ENCODE results near the gene KRTAP5-2. TPM values are rescaled to one million over a fixed set of nuclear protein-coding genes. Genes with fewer than 3 reads are reported as not detected.
"Not testable (repeated sequence)": the region's sequence is repeated elsewhere in the genome, so short reads cannot be mapped to it uniquely, and the experiment has no call there.

Gene KRTAP5-2
- total RNA-seq, result not detected

- peaks cover 0 to 22% of the 10 kb centered on the region in 2 donors for H3K27me3 ChIP-seq
- no peak within 1 kb of the TSS for H3K27ac ChIP-seq
Observed at GRCh38 chr11:1597994-1598380, at the start of gene KRTAP5-2. Gene KRTAP5-2 (minus strand): TSS chr11:1598294. CDS start chr11:1598250, 44 bp downstream.

GRCh38 chr11:1646540-1646939 is 48.4 kb upstream of the KRTAP5-2 start:
- H3K9me3 ChIP-seq; H3K4me3 ChIP-seq; H3K27me3 ChIP-seq; H3K27ac ChIP-seq; DNase-seq (ENCODE audit: low spot score in 2 of 2); H3K4me1 ChIP-seq; H3K36me3 ChIP-seq: not testable (repeated sequence)
- 82 to 88% methylated on average over 10 of the region's 10 CpGs for WGBS, 2 donors

More at GRCh38 chr11:1597994-1598380, at the start of gene KRTAP5-2:
- H3K36me3 ChIP-seq, result no peaks in the 10 kb centered on the region
- H3K4me3 ChIP-seq, result no peak within 1 kb of the TSS
- H3K9me3 ChIP-seq, result no peaks in the 10 kb centered on the region
- H3K4me1 ChIP-seq, result no peaks in the 10 kb centered on the region
- TF ChIP-seq EP300 (IDR thresholded peaks at IDR 0.05) (no peak), CTCF (IDR thresholded peaks at IDR 0.05) (no peak), POLR2A (IDR thresholded peaks at IDR 0.05) (no peak)
- no peak for DNase-seq (ENCODE audit: low spot score in 2 of 2)
- 70% methylated on average over 1 of the region's 4 CpGs; no CpG with 5 or more reads in 1 of the 2 donors for WGBS, 2 donors

GRCh38 chr11:1645357-1645821 is 47.3 kb upstream of the KRTAP5-2 start:
- H3K4me3 ChIP-seq, result no peak overlapping the region
- H3K36me3 ChIP-seq, result no peaks in the 10 kb centered on the region
- H3K9me3 ChIP-seq, result no peaks in the 10 kb centered on the region
- H3K27me3 ChIP-seq, result peaks cover 0 to 6% of the 10 kb centered on the region in 2 donors
- H3K27ac ChIP-seq, result no peak overlapping the region
- H3K4me1 ChIP-seq, result no peaks in the 10 kb centered on the region
- no peak for DNase-seq (ENCODE audit: low spot score in 2 of 2)
- 80 to 87% methylated on average over 5 to 9 of the region's 12 CpGs for WGBS, 2 donors
- TF ChIP-seq CTCF (IDR thresholded peaks at IDR 0.05), result no peak
- no peak for TF ChIP-seq POLR2A (IDR thresholded peaks at IDR 0.05)
- no peak for TF ChIP-seq EP300 (IDR thresholded peaks at IDR 0.05)

- no peak overlapping the region for H3K4me3 ChIP-seq
- no peak overlapping the region for H3K27ac ChIP-seq
- no peaks in the 10 kb centered on the region for H3K9me3 ChIP-seq
- no peaks in the 10 kb centered on the region for H3K36me3 ChIP-seq
- DNase-seq (ENCODE audit: low spot score in 2 of 2), result no peak
- peaks cover 0 to 12% of the 10 kb centered on the region in 2 donors for H3K27me3 ChIP-seq
- TF ChIP-seq POLR2A (IDR thresholded peaks at IDR 0.05) (no peak), EP300 (IDR thresholded peaks at IDR 0.05) (no peak), CTCF (IDR thresholded peaks at IDR 0.05) (no peak)
- 74 to 80% methylated on average over 16 to 18 of the region's 20 CpGs for WGBS, 2 donors
- peaks cover 0 to 5% (median 0%) of the 10 kb centered on the region in 4 donors for H3K4me1 ChIP-seq
Observed at GRCh38 chr11:1644601-1645356, 46.7 kb upstream of the KRTAP5-2 start.

GRCh38 chr11:1643146-1643690 is 45.1 kb upstream of the KRTAP5-2 start:
- TF ChIP-seq EP300 (IDR thresholded peaks at IDR 0.05) (no peak), CTCF (IDR thresholded peaks at IDR 0.05) (no peak), POLR2A (IDR thresholded peaks at IDR 0.05) (no peak)
- H3K4me3 ChIP-seq, result no peak overlapping the region
- no peak for DNase-seq (ENCODE audit: low spot score in 2 of 2)
- H3K27ac ChIP-seq, result no peak overlapping the region
- WGBS, 2 donors, result 92 to 93% methylated on average over 15 to 20 of the region's 20 CpGs
- peaks cover 0 to 12% (median 0%) of the 10 kb centered on the region in 4 donors for H3K4me1 ChIP-seq
- no peaks in the 10 kb centered on the region for H3K9me3 ChIP-seq
- peaks cover 0 to 24% of the 10 kb centered on the region in 2 donors for H3K27me3 ChIP-seq
- H3K36me3 ChIP-seq, result no peaks in the 10 kb centered on the region
